ENCODE data around the gene ADAMTS2. TPM values are rescaled to one million over a fixed set of nuclear protein-coding genes. Genes with fewer than 3 reads are reported as not detected.

Gene ADAMTS2
- polyA plus RNA-seq (2013) = 0.08 TPM

DNA sequence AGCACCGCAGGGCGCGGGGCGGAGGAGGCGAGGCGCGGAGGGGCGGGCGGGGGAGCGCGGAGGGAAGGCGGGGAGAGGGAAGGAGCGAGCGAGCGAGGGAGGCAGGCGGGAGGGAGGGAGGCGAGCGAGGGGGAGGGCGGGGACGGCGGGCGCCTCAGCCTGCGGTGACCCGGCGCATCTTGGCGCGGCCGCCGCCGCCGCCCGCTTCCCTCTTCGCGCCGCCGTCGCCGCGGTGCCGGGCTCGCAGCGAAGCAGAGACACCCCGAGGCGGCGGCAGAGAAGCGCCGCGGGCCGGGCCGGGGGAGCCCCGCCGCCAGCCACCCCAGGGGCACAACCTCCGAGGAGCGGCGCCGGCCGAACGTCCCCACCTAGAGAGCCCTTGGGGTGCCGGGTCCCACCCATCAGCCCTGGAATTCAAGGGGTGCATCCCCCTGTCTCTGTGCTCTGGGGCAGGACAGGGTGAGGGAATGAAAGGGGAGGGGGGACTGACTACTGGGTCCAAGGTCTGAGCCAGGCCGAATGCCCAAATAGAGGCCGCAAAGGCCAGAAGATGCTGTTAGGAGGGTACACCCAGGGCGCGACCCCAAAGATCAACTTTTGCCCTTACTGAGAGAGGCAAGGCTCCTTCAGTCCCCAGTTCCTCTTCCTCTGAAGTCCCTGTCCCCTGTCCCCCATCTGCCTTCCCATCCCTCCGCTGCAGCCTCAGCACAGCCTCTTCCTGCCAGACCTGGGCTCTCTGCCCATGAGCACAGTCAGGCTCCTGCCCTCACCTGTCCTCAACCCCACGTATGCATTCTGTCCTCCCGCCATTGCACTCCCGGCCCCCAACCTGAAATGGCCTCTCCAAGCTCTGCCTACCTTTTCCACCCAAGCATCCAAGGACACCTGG is at the start of gene ADAMTS2:
Gene ADAMTS2, minus strand, starts transcription at position 29 of the 889 bp plus-strand sequence. CDS start 133 bp downstream, outside the sequence.
- Histone ChIP-seq H3K9me3 (ENCODE audit: control extremely low read depth in 1 of 5, control insufficient read depth in 4 of 5, insufficient read depth in 2 of 5, low read depth in 1 of 5, low read length in 4 of 5) (no peaks in the 10 kb centered on the region), H3K27me3 (replicated peaks in 2 of 5; ENCODE audit: control insufficient read depth in 4 of 5, insufficient read depth in 5 of 5, low read length in 4 of 5) (peaks cover 0 to 94% (median 53%) of the 10 kb centered on the region in 5 experiments), H3K4me3 (ENCODE audit: control insufficient read depth in 1 of 7, extremely low read depth in 1 of 7, insufficient read depth in 4 of 7, low read depth in 2 of 7, low read length in 6 of 7) (peak within 1 kb of the TSS; percentile 1 to 71 (median 43)), H3K27ac (ENCODE audit: insufficient read depth in 1 of 2, low read depth in 1 of 2, low read length in 2 of 2, poor library complexity in 1 of 2, severe bottlenecking in 2 of 2) (no peak within 1 kb of the TSS), H3K4me1 (ENCODE audit: control extremely low read depth in 1 of 4, control insufficient read depth in 4 of 4, insufficient read depth in 4 of 4, low read length in 3 of 4) (peaks cover 0 to 24% (median 17%) of the 10 kb centered on the region in 4 experiments), H3K36me3 (ENCODE audit: control insufficient read depth in 4 of 4, insufficient read depth in 4 of 4, low read length in 3 of 4) (no peaks in the 10 kb centered on the region)
- WGBS (ENCODE audit: insufficient coverage) = 9% methylated on average over 34 of the region's 67 CpGs
- ChIA-PET CTCF (interaction anchor here (1.5 to 1.8 kb wide), 2 partner anchors 12 to 148 kb away, joined by 4 read pairs; no protein-coding TSS in a partner anchor), POLR2A (no interaction called here)
- peak; percentile 45 to 79 (median 76) for DNase-seq

DNA sequence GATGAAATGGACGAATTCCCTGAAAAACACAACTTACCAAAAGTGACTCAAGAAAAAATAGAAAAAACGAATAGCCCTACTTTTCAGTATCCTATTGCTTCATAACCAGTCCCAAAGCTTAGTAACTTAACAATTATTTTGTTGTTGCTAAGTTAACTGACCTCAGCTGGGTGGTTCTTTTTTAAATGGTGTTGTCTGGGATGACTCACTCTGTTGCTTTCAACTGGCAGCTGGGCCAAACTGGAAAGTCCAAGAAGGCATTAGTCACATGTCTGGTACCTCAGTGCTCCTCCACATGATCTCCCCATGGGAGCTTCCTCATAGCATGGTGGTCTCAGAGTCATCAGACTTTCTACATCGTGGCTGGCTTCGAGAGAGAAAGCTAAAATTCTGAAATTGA is 47.8 kb upstream of the ADAMTS2 start:
- H3K27me3 ChIP-seq (replicated peaks in 2 of 5; ENCODE audit: control insufficient read depth in 4 of 5, insufficient read depth in 5 of 5, low read length in 4 of 5) = no peaks in the 10 kb centered on the region
- no peak overlapping the region for H3K4me3 ChIP-seq (ENCODE audit: control insufficient read depth in 1 of 7, extremely low read depth in 1 of 7, insufficient read depth in 4 of 7, low read depth in 2 of 7, low read length in 6 of 7)
- H3K9me3 ChIP-seq (ENCODE audit: control extremely low read depth in 1 of 5, control insufficient read depth in 4 of 5, insufficient read depth in 2 of 5, low read depth in 1 of 5, low read length in 4 of 5) = peaks cover 3 to 50% (median 11%) of the 10 kb centered on the region in 5 experiments
- ChIA-PET POLR2A (no interaction called here), CTCF (no interaction called here)
- H3K36me3 ChIP-seq (ENCODE audit: control insufficient read depth in 4 of 4, insufficient read depth in 4 of 4, low read length in 3 of 4) = no peaks in the 10 kb centered on the region
- no CpG with 5 or more reads among the region's 4 CpGs for WGBS (ENCODE audit: insufficient coverage)
- no peaks in the 10 kb centered on the region for H3K4me1 ChIP-seq (ENCODE audit: control extremely low read depth in 1 of 4, control insufficient read depth in 4 of 4, insufficient read depth in 4 of 4, low read length in 3 of 4)
- no peak overlapping the region for H3K27ac ChIP-seq (ENCODE audit: insufficient read depth in 1 of 2, low read depth in 1 of 2, low read length in 2 of 2, poor library complexity in 1 of 2, severe bottlenecking in 2 of 2)
- no peak for DNase-seq

DNA sequence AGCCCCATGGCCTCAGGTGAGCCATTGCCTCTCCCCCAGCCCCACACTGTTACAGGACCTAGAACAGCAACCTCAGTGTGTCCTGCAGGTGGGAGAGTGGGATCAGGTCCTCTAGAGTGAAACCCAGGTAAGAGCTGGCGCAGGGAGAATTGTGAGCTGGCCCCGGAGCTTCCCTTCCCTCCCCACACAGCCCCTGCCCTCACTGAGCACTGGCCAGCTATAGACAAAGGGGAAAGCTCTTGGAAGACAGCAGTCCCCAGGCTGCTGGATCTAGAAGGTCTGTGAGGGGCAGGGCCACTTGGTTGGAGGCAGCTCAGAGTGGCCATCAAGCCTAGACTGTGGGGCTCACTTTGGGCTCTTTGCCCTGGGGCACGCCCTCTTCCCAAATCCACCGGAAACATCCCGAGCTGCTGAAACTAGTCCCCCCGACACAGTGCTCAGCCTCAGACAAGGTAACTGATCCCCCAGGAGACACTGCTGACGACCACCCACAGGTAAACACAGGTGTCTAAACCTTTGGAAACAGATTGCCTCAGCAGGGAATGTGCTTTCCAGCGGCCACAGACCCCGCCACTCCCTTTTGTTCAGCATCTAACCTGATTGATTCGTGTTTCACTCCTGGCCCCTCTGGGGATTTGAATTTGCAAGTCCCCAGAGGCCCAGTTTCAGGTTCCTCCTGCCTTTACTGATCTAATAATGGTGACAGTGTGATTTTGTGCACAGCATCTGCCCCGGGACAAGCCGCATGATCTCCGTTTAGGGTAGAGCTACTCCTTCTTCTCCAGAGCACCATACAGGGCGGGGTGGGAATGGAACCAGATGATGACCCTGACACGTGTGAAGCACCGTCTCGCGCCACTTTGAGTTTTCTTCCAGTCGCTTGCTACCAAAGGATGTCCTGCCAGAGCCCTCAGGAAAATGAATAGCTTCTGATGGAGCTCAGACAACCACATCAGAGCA is 42.2 kb upstream of the ADAMTS2 start:
- POLR2A ChIA-PET = no interaction called here
- H3K4me3 ChIP-seq (ENCODE audit: control insufficient read depth in 1 of 7, extremely low read depth in 1 of 7, insufficient read depth in 4 of 7, low read depth in 2 of 7, low read length in 6 of 7) = no peak overlapping the region
- H3K36me3 ChIP-seq (ENCODE audit: control insufficient read depth in 4 of 4, insufficient read depth in 4 of 4, low read length in 3 of 4) = no peaks in the 10 kb centered on the region
- no peaks in the 10 kb centered on the region for H3K27me3 ChIP-seq (replicated peaks in 2 of 5; ENCODE audit: control insufficient read depth in 4 of 5, insufficient read depth in 5 of 5, low read length in 4 of 5)
- CTCF ChIA-PET = no interaction called here
- H3K27ac ChIP-seq (ENCODE audit: insufficient read depth in 1 of 2, low read depth in 1 of 2, low read length in 2 of 2, poor library complexity in 1 of 2, severe bottlenecking in 2 of 2) = no peak overlapping the region
- H3K4me1 ChIP-seq (ENCODE audit: control extremely low read depth in 1 of 4, control insufficient read depth in 4 of 4, insufficient read depth in 4 of 4, low read length in 3 of 4) = no peaks in the 10 kb centered on the region
- DNase-seq = no peak
- 94% methylated on average over 16 of the region's 19 CpGs for WGBS (ENCODE audit: insufficient coverage)
- H3K9me3 ChIP-seq (ENCODE audit: control extremely low read depth in 1 of 5, control insufficient read depth in 4 of 5, insufficient read depth in 2 of 5, low read depth in 1 of 5, low read length in 4 of 5) = peaks cover 3 to 32% (median 11%) of the 10 kb centered on the region in 5 experiments

DNA sequence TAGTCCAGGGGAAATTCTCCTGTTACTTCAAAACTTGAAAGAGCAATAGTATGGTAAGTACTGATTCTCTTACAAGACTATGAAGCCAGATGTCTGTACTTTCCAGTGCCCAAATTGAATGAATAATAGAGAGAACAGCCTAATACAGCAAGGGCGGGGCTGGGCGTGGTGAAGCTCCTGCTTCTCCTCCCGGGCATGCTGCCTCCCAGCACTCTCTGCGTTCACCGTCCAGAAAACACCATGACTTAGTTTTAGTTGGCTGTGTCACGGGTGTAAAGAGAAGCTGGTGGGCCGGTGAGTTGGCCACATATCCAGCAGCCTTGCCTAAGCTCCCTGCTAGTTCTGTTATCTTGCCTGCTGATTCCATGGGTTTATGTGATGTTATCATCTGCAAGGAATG is 40.7 kb upstream of the ADAMTS2 start:
- ChIA-PET POLR2A (no interaction called here), CTCF (no interaction called here)
- H3K36me3 ChIP-seq (ENCODE audit: control insufficient read depth in 4 of 4, insufficient read depth in 4 of 4, low read length in 3 of 4) = no peaks in the 10 kb centered on the region
- no peaks in the 10 kb centered on the region for H3K4me1 ChIP-seq (ENCODE audit: control extremely low read depth in 1 of 4, control insufficient read depth in 4 of 4, insufficient read depth in 4 of 4, low read length in 3 of 4)
- 88% methylated on average over 6 of the region's 7 CpGs for WGBS (ENCODE audit: insufficient coverage)
- H3K27ac ChIP-seq (ENCODE audit: insufficient read depth in 1 of 2, low read depth in 1 of 2, low read length in 2 of 2, poor library complexity in 1 of 2, severe bottlenecking in 2 of 2) = no peak overlapping the region
- H3K27me3 ChIP-seq (replicated peaks in 2 of 5; ENCODE audit: control insufficient read depth in 4 of 5, insufficient read depth in 5 of 5, low read length in 4 of 5) = no peaks in the 10 kb centered on the region
- H3K9me3 ChIP-seq (ENCODE audit: control extremely low read depth in 1 of 5, control insufficient read depth in 4 of 5, insufficient read depth in 2 of 5, low read depth in 1 of 5, low read length in 4 of 5) = peaks cover 2 to 27% (median 11%) of the 10 kb centered on the region in 5 experiments
- no peak for DNase-seq
- H3K4me3 ChIP-seq (ENCODE audit: control insufficient read depth in 1 of 7, extremely low read depth in 1 of 7, insufficient read depth in 4 of 7, low read depth in 2 of 7, low read length in 6 of 7) = no peak overlapping the region

DNA sequence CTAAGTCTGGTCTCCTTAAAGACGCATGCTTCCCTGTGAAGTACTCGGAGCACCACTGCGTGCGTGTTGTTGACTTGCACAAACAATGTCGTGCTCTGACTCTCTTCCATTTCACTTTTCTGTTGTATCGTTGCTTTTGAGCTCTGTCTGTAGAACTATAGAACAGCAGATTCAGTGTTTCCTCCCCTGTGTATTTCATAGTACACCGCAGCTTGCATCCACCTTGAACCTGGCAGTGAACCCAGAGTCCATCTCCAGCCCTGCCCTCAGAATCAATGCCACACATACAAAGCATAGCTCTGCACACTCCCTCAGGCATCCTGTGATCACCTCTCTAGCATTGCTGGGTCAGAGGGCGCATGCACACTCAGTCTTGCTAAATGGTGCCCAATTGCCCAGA is 37.2 kb upstream of the ADAMTS2 start:
- ChIA-PET POLR2A (no interaction called here), CTCF (no interaction called here)
- Histone ChIP-seq H3K9me3 (ENCODE audit: control extremely low read depth in 1 of 5, control insufficient read depth in 4 of 5, insufficient read depth in 2 of 5, low read depth in 1 of 5, low read length in 4 of 5) (no peaks in the 10 kb centered on the region), H3K4me1 (ENCODE audit: control extremely low read depth in 1 of 4, control insufficient read depth in 4 of 4, insufficient read depth in 4 of 4, low read length in 3 of 4) (no peaks in the 10 kb centered on the region), H3K36me3 (ENCODE audit: control insufficient read depth in 4 of 4, insufficient read depth in 4 of 4, low read length in 3 of 4) (no peaks in the 10 kb centered on the region), H3K4me3 (ENCODE audit: control insufficient read depth in 1 of 7, extremely low read depth in 1 of 7, insufficient read depth in 4 of 7, low read depth in 2 of 7, low read length in 6 of 7) (no peak overlapping the region), H3K27ac (ENCODE audit: insufficient read depth in 1 of 2, low read depth in 1 of 2, low read length in 2 of 2, poor library complexity in 1 of 2, severe bottlenecking in 2 of 2) (no peak overlapping the region), H3K27me3 (replicated peaks in 2 of 5; ENCODE audit: control insufficient read depth in 4 of 5, insufficient read depth in 5 of 5, low read length in 4 of 5) (no peaks in the 10 kb centered on the region)
- no peak for DNase-seq
- 97% methylated on average over 8 of the region's 8 CpGs for WGBS (ENCODE audit: insufficient coverage)

DNA sequence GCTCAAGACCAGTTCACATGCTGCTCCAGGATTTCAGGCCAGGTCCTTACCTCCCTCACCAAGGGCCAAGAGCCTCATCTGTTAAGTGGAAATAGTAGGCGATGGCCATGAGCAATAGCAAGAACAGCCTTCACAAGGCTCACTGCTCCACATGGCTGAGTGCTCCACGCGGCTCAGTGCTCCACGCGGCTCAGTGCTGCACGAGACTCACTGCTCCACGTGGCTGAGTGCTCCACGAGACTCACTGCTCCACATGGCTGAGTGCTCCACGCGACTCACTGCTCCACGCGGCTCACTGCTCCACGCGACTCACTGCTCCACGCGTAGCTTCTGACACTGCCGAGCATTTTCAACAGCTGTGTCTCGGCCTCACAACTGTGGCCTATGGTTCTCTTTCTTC is 36.4 kb upstream of the ADAMTS2 start:
- DNase-seq = no peak
- H3K36me3 ChIP-seq (ENCODE audit: control insufficient read depth in 4 of 4, insufficient read depth in 4 of 4, low read length in 3 of 4) = no peaks in the 10 kb centered on the region
- CTCF ChIA-PET = no interaction called here

More for the DNA sequence above, 36.4 kb upstream of the ADAMTS2 start:
- POLR2A ChIA-PET = no interaction called here
- 91% methylated on average over 14 of the region's 18 CpGs for WGBS (ENCODE audit: insufficient coverage)
- H3K4me3 ChIP-seq (ENCODE audit: control insufficient read depth in 1 of 7, extremely low read depth in 1 of 7, insufficient read depth in 4 of 7, low read depth in 2 of 7, low read length in 6 of 7) = no peak overlapping the region
- no peak overlapping the region for H3K27ac ChIP-seq (ENCODE audit: insufficient read depth in 1 of 2, low read depth in 1 of 2, low read length in 2 of 2, poor library complexity in 1 of 2, severe bottlenecking in 2 of 2)
- H3K4me1 ChIP-seq (ENCODE audit: control extremely low read depth in 1 of 4, control insufficient read depth in 4 of 4, insufficient read depth in 4 of 4, low read length in 3 of 4) = no peaks in the 10 kb centered on the region
- no peaks in the 10 kb centered on the region for H3K9me3 ChIP-seq (ENCODE audit: control extremely low read depth in 1 of 5, control insufficient read depth in 4 of 5, insufficient read depth in 2 of 5, low read depth in 1 of 5, low read length in 4 of 5)
- H3K27me3 ChIP-seq (replicated peaks in 2 of 5; ENCODE audit: control insufficient read depth in 4 of 5, insufficient read depth in 5 of 5, low read length in 4 of 5) = no peaks in the 10 kb centered on the region

Data from common myeloid progenitor, CD34-positive (primary cell).